ENCODE measurements around the gene MRPL49. TPM values are rescaled to one million over a fixed set of nuclear protein-coding genes. Genes with fewer than 3 reads are reported as not detected.
A peak's percentile ranks its signal among the peaks of the same experiment; 100 is the strongest.
"Not testable (repeated sequence)": the region's sequence is repeated elsewhere in the genome, so short reads cannot be mapped to it uniquely, and the experiment has no call there.

Gene MRPL49
- total RNA-seq, 1 donor: 53.9 TPM

DNA sequence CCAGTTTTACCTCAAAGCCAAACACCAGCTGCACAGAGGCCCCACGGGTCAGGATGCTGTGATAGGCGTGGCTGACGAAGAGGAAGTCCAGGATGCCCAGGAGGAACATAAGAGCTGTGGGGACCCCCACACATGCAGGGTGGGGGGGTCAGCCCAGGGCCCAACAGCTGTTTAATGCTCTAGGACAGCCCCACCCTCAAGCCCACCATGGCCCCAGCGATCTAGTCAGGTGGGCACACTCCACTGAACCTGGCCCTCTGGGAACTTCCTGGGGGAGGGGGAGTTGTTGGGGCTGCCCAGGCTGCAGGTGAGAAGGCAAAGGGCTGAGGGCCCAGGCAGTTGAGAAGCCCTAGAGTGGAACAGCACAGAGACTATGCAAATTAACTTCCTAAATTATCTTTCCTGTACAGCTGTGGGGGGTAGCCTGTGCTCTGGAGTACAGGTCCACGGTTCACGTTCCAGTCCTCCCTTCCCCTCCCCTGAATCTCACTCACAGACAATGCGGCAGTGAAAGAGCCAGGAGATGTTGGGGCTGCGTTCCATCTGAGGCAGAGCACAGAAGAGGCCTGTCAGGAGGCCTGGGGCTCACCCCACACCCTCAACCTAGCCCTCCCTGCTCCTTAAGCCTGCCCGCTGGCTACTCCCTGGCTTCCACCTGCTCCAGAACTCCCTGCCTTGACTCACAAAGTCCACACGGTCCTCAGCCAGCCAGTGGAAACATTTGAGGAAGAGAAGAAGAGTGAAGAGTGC, 10.3 kb downstream of the MRPL49 start:
- no peak for DNase-seq (ENCODE audit: low read depth in 2 of 3, low spot score in 2 of 3)

DNA sequence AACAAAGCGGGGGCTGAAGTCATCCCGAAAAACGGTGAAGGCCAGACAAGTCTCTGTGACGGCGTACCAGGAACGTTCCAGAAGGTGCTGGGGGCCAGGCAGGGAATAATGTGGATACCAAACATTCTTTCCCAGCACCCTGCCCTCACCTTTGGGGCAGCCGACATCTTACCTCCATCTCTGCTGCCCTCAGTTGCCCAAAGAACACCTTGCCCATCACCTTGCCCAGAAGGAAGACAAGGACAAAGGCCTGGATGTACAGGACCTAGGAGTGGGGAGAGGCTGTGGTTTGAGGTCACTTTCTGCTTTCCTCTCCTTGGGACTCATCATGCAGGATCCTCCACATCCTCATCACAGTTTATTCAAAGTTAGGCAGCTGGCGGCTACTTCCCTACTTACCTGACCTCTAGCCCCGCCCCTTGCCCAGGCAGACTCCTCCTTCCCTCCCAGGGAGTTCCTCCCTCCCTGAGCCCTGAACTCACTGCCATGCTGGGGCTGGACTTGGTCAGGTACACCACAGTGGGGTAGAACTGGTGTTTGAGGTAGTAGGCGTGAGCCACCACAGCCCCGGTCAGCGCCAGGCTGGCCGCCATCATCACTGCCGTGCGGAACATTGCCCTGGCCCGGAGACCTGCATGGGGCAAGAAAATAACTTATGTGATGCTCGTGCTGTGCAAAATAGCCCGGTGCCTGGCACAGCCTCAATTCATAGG, 11.0 kb downstream of the MRPL49 start:
- peak in 2 of 3 donors; percentile 41 to 42 for DNase-seq (ENCODE audit: low read depth in 2 of 3, low spot score in 2 of 3)

DNA sequence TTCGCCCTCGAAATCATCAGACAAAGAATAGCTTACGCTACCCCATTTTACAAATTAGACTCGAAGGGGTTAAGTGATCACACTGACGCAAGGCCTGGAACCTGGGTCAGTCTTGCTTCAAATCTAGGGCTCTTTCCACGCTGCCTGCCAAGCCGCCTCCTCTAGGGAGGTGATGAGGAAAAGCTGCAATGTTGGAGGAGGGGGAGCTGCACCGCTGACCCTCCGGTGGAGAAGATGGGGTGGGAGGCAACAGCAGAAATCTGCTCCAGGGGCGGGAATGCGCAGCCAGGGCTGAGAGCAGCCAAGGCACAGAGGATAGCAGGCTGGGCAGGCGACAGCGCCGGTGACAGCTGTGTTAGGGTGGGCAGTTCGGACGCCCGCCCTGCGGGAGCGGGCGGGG, 11.6 kb downstream of the MRPL49 start:
- no peak for DNase-seq (ENCODE audit: low read depth in 2 of 3, low spot score in 2 of 3)

DNA sequence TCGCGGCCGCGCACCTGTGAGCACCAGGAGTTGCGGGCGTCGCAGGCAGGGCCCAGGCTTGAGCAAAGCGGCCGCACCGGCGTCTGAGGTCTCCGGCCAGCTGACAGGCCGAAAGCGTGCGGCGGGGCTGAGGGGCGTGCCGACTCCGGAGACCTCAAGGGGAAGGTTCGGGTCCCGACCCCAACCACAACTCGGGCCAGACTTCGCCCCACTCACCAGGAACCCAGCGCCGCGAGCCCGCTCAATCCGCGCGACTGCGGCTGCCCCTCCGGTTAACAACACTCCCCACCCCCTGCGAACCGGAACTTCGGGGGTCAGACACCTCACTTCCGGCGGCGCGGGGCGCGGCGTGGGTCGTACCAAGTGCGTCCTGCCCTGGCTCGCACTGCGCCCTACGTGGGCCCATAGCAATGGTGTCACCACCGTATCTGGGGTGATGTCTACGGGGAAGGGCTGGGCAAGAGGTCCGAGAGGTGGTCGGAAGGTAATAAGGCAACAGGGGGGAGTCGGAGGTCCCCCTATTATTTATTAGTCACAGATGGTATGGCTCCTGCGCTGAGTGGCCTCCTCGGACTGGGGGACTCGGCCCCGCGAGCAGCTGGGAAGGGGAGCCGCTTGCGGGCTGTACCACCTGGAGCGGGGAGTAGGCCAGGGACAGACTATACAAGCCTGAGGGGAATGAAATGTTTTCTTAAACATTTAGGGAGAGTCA, 12.3 kb downstream of the MRPL49 start, which contains the start of gene SYVN1:
Gene SYVN1, minus strand, starts transcription at position 280 of the 712 bp plus-strand sequence. CDS start 918 bp downstream, outside the sequence.
- peak; percentile 89 to 94 (median 93) for DNase-seq (ENCODE audit: low read depth in 2 of 3, low spot score in 2 of 3)

DNA sequence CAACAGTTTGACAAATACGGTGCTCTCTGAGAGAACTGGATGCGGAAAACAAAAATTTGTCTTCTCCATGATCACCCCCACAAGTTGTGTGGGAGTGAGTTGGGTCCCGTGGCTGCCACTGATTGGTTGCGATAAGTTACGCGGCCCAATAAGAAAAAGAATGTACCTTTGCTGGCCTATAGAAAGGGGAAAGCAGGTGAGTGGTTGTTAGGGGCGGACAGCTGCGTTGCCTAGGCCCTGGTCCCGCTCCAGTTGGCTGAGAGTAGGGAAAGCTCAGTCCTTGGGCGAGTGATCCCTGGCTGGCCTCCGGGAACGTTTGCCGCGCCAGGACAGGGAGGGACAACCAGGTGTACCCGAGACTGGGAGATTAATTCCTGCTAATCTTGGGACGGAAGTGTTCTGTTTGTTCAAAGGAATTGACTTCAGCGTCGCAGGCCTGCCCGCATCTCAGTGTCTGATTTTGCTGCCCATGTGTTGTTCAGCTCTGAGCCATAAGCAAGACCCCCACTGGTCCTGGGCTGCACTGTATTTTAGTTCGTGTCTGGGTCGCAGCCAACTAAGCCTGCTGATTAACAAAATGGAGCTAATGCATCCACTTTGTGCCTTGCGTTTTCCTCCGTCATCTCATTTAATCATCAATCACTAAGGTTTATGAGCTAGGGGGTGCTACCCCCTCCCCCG, 13.0 kb downstream of the MRPL49 start:
- DNase-seq (ENCODE audit: low read depth in 2 of 3, low spot score in 2 of 3): peak; percentile 77 to 97 (median 94)

GRCh38 chr11:65135633-65136145, 13.6 kb downstream of the MRPL49 start:
- DNase-seq (ENCODE audit: low read depth in 2 of 3, low spot score in 2 of 3): no peak

- DNase-seq (ENCODE audit: low read depth in 2 of 3, low spot score in 2 of 3): no peak
These were observed 14.5 kb downstream of the MRPL49 start for GRCh38 chr11:65136515-65137096.

- no peak for DNase-seq (ENCODE audit: low read depth in 2 of 3, low spot score in 2 of 3)
These were observed 19.9 kb downstream of the MRPL49 start for GRCh38 chr11:65141896-65142494.

- no peak for DNase-seq (ENCODE audit: low read depth in 2 of 3, low spot score in 2 of 3)
These were observed 25.4 kb downstream of the MRPL49 start for GRCh38 chr11:65147352-65148075.

DNA sequence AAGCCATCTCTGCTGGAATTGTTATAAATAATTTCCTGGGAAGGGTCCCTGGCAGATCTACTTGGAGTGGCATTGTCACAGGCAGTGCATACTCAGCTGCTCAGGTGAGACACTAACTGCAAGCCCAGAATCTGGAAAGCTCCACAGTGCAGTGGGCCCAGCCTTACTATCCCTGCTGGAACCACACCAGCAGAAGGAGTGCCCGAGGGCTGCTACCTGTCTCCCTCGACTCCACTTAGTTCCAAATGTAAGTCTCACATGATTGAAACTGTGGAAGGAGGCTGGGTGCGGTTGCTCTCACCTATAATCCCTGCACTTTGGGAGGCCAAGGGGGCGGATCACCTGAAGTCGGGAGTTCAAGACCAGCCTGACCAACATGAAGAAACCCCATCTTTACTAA, 26.5 kb downstream of the MRPL49 start:
- no peak for DNase-seq (ENCODE audit: low read depth in 2 of 3, low spot score in 2 of 3)

GRCh38 chr11:65150131-65150508, 28.0 kb downstream of the MRPL49 start:
- DNase-seq (ENCODE audit: low read depth in 2 of 3, low spot score in 2 of 3): not testable (repeated sequence)

DNA sequence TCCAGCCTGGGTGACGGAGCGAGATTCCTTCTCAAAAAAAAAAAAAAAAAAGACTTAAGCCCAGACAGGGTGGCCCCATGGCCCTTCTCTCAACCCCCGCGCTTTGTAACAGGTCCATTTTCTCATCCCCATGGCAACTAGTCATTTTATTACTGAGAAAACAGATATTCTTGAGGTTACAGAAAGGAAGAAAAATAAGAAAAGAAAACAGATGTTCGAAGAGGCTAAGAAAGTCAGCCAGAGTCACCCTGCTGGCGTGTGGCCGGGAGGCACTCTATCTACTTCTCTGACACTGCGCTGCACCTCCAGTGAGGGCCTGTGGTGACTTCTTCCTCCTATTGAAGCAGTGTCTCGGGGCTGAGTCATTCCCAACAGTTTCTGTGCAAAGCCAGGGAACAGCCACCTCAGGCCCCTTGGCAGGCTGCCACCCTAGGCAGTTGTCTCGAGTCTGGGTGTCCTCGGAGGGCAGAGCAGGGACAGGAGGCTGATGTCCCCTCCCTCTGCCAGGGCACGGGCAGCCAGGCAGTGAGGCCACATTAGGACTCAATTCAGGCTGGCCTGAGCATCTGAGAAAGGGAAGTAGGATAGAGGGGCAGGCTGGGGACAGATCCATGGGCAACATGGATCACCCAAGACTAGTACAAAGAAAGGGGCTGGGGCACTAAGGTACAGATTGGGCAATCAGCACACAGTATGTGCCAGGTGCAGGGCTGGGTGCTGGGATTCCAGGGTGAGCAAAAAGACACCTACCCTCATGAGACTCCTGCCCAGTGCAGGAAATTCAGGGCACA, 28.6 kb downstream of the MRPL49 start:
- DNase-seq (ENCODE audit: low read depth in 2 of 3, low spot score in 2 of 3): peak in 2 of 3 donors; percentile 99

GRCh38 chr11:65151331-65151899, 29.3 kb downstream of the MRPL49 start:
- peak in 1 of 3 donors; percentile 33 for DNase-seq (ENCODE audit: low read depth in 2 of 3, low spot score in 2 of 3)

GRCh38 chr11:65152122-65152521, 30.0 kb downstream of the MRPL49 start:
- DNase-seq (ENCODE audit: low read depth in 2 of 3, low spot score in 2 of 3): peak in 1 of 3 donors; percentile 31

DNA sequence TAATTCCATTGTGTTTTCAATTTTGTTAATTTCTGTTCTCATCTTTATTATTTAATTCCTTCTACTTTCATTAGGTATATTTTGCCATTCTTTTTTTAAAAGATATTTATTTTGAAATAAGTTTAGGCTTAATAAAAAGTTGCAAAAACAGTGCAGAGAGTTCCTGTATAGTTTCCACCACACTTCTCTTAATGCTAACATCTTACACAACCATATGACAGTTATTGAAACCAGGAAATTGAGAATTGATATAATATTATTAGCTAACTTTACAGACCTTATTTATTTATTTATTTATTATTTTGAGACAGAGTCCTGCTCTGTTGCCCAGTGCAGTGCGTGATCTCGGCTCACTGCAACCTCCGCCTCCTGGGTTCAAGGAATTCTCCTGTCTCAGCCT, 34.1 kb downstream of the MRPL49 start:
- no peak for DNase-seq (ENCODE audit: low read depth in 2 of 3, low spot score in 2 of 3)

GRCh38 chr11:65156926-65157325, 34.8 kb downstream of the MRPL49 start:
- DNase-seq (ENCODE audit: low read depth in 2 of 3, low spot score in 2 of 3): no peak

GRCh38 chr11:65157336-65157735, 35.2 kb downstream of the MRPL49 start:
- DNase-seq (ENCODE audit: low read depth in 2 of 3, low spot score in 2 of 3): no peak

DNA sequence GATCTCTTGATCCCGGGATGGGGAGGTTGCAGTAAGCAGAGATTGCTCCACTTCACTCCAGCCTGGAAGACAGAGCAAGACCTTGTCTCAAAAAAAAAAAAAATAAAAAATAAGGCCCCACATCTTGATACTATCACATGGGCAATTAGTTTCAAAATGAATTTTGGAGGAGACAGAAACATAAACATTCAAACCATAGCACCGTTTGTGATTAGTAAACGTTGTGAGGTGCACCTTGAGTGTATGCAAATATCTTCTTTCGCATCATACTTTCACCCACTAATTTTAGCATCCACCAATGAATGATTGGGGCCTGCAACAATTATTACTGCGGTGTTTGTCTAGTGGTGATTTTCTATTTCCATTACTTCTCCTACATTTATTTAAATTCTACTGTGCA, 36.9 kb downstream of the MRPL49 start:
- DNase-seq (ENCODE audit: low read depth in 2 of 3, low spot score in 2 of 3): no peak

Data from hematopoietic multipotent progenitor cell (in vitro differentiated cells).